Activated B cell treated with CpG ODN at 0.5 μM for 24 hours (primary cell): Measurements from ENCODE around the gene TIAM1. TPM values are rescaled to one million over a fixed set of nuclear protein-coding genes. Genes with fewer than 3 reads are reported as not detected.

Experiments used
- ATAC-seq: fragments of 200-7000 bp; cut with Tn5 transposase; one replicate; pipeline ENCODE4 v1.10.0; 2021; ENCODE audit warnings: low read depth, mild to moderate bottlenecking, moderate library complexity
- CTCF ChIA-PET: fragments of 350-600 bp; sonication (Branson Sonifier 250); formaldehyde crosslinking; loops from one replicate; lab custom pipeline; 2021; ENCODE audit warnings: antibody characterized with exemption; lab: Charles Lee
- POLR2A ChIA-PET: fragments of 350-600 bp; sonication (Branson Sonifier 250); formaldehyde crosslinking; loops from one replicate; lab custom pipeline; 2021; ENCODE audit warnings: antibody characterized with exemption; lab: Charles Lee
- DNase-seq: peaks from one replicate; pipeline ENCODE4 v3.0.0; 2022
- H3K27ac Mint-ChIP-seq: one replicate; pipeline ENCODE4 v1.8.0; 2020; ENCODE audit warnings: mixed read lengths
- H3K27me3 Mint-ChIP-seq: one replicate; pipeline ENCODE4 v1.8.0; 2021; ENCODE audit warnings: mixed read lengths
- H3K36me3 Mint-ChIP-seq: one replicate; pipeline ENCODE4 v1.8.0; 2021; ENCODE audit warnings: low read depth, mixed read lengths
- H3K4me1 Mint-ChIP-seq: one replicate; pipeline ENCODE4 v1.8.0; 2021; ENCODE audit warnings: mixed read lengths
- H3K4me3 Mint-ChIP-seq: one replicate; pipeline ENCODE4 v1.8.0; 2020; ENCODE audit warnings: mild to moderate bottlenecking, mixed read lengths
- H3K9me3 Mint-ChIP-seq: one replicate; pipeline ENCODE4 v1.8.0; 2020; ENCODE audit warnings: mixed read lengths
- CTCF ChIP-seq: fragments of 200-600 bp; IDR thresholded peaks from one replicate; pipeline ENCODE4 v1.8.0; 2022; ENCODE audit warnings: antibody characterized with exemption, mild to moderate bottlenecking
- intact Hi-C: fragments of 100-400 bp; cut with micrococcal nuclease; formaldehyde crosslinking; loops from one replicate; pipeline ENCODE4 v1.15.1; 2024
- total RNA-seq: library from RNA; stranded (reverse); gene quantifications from 2 replicates; pipeline ENCODE4 v1.2.3, GENCODE V29; 2022

TIAM1 gene
- total RNA-seq, 1 donor from 2014 or later: 0.84 TPM

GRCh38 chr21:31182231-31183140 is 161.6 kb downstream of the TIAM1 start:
- ChIA-PET POLR2A (no interaction called here), CTCF (no interaction called here)
- H3K4me3 Mint-ChIP-seq: no peak overlapping the region
- ATAC-seq (no peak), DNase-seq (no peak)
- TF ChIP-seq CTCF: no peak
- no peaks in the 10 kb centered on the region for H3K4me1 Mint-ChIP-seq
- intact Hi-C loops: no loop called here
- H3K27me3 Mint-ChIP-seq: no peaks in the 10 kb centered on the region
- H3K9me3 Mint-ChIP-seq: no peaks in the 10 kb centered on the region
- no peaks in the 10 kb centered on the region for H3K36me3 Mint-ChIP-seq
- no peak overlapping the region for H3K27ac Mint-ChIP-seq

- Mint-ChIP-seq H3K27me3 (no peaks in the 10 kb centered on the region), H3K4me1 (peaks cover 3% of the 10 kb centered on the region), H3K36me3 (no peaks in the 10 kb centered on the region), H3K27ac (no peak overlapping the region), H3K9me3 (no peaks in the 10 kb centered on the region), H3K4me3 (no peak overlapping the region)
- POLR2A ChIA-PET: no interaction called here
- DNase-seq (no peak), ATAC-seq (no peak)
- CTCF ChIA-PET: interaction anchor here (0.7 to 1.4 kb wide), 3 partner anchors 82 to 400 kb away, joined by 3 to 8 read pairs (median 5); no protein-coding TSS in a partner anchor
- no peak for TF ChIP-seq CTCF
- intact Hi-C loops: no loop called here
Observed at GRCh38 chr21:31181082-31181750, 162.8 kb downstream of the TIAM1 start.

- ATAC-seq: no peak
Observed at GRCh38 chr21:31180256-31181081, 163.6 kb downstream of the TIAM1 start.

GRCh38 chr21:31176725-31177124 is 167.3 kb downstream of the TIAM1 start:
- H3K27me3 Mint-ChIP-seq: no peaks in the 10 kb centered on the region
- no peak for ATAC-seq
- ChIA-PET POLR2A (no interaction called here), CTCF (interaction anchor here (1.0 to 1.2 kb wide), 2 partner anchors 77 to 404 kb away, joined by 3 read pairs; no protein-coding TSS in a partner anchor)
- no peak overlapping the region for H3K4me3 Mint-ChIP-seq
- H3K9me3 Mint-ChIP-seq: no peaks in the 10 kb centered on the region
- intact Hi-C loops: no loop called here
- DNase-seq: no peak
- H3K27ac Mint-ChIP-seq: no peak overlapping the region
- H3K4me1 Mint-ChIP-seq: peaks cover 14% of the 10 kb centered on the region
- no peak for TF ChIP-seq CTCF
- no peaks in the 10 kb centered on the region for H3K36me3 Mint-ChIP-seq

More at GRCh38 chr21:31180256-31181081, 163.6 kb downstream of the TIAM1 start:
- DNase-seq: no peak
- H3K4me1 Mint-ChIP-seq: peaks cover 7% of the 10 kb centered on the region
- H3K27me3 Mint-ChIP-seq: no peaks in the 10 kb centered on the region
- no peaks in the 10 kb centered on the region for H3K9me3 Mint-ChIP-seq
- H3K36me3 Mint-ChIP-seq: no peaks in the 10 kb centered on the region
- no peak overlapping the region for H3K4me3 Mint-ChIP-seq
- no peak for TF ChIP-seq CTCF
- ChIA-PET CTCF (interaction anchor here (0.7 to 1.4 kb wide), 3 partner anchors 81 to 400 kb away, joined by 3 to 8 read pairs (median 5); no protein-coding TSS in a partner anchor), POLR2A (no interaction called here)
- H3K27ac Mint-ChIP-seq: no peak overlapping the region
- intact Hi-C loops: loop anchor here (1.0 kb wide), 1 partner anchor 82 kb away; no protein-coding TSS in a partner anchor
